Measurements from ENCODE around the gene AUTS2.
A peak's percentile ranks its signal among the peaks of the same experiment; 100 is the strongest.

AUTS2 gene

DNA sequence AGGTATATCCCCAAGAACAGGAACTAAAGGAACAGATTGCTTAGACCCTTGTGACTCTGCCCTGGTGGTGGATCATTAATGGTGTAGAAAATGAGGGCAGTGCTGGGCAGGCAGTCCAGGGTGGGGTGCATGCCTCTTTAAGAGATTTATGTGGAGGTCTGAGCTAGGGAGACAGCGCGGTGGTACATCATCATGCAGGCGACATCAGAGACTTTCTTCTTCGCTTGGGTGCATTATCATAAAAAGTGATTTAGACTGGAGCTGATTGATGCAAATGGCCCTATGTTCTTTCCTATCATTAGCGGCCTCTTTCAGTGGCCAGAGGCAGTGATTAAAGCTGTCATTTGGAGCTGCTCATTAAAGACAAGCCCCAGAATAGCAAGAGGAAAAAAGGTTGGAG lies 1014.5 kb downstream of the AUTS2 start:
- DNase-seq (ENCODE audit: low read depth in 2 of 2), result no peak
- H3K4me3 ChIP-seq (replicated peaks in 1 of 2; ENCODE audit: low read depth in 2 of 2, low read length in 2 of 2), result no peak overlapping the region
- TF ChIP-seq, protein P1, sequence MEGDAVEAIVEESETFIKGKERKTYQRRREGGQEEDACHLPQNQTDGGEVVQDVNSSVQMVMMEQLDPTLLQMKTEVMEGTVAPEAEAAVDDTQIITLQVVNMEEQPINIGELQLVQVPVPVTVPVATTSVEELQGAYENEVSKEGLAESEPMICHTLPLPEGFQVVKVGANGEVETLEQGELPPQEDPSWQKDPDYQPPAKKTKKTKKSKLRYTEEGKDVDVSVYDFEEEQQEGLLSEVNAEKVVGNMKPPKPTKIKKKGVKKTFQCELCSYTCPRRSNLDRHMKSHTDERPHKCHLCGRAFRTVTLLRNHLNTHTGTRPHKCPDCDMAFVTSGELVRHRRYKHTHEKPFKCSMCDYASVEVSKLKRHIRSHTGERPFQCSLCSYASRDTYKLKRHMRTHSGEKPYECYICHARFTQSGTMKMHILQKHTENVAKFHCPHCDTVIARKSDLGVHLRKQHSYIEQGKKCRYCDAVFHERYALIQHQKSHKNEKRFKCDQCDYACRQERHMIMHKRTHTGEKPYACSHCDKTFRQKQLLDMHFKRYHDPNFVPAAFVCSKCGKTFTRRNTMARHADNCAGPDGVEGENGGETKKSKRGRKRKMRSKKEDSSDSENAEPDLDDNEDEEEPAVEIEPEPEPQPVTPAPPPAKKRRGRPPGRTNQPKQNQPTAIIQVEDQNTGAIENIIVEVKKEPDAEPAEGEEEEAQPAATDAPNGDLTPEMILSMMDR (IDR thresholded peaks at IDR 0.05; ENCODE audit: low read depth, low read length), result no peak

- H3K4me3 ChIP-seq (replicated peaks in 1 of 2; ENCODE audit: low read depth in 2 of 2, low read length in 2 of 2), result no peak overlapping the region
- TF ChIP-seq, protein P1 (IDR thresholded peaks at IDR 0.05; ENCODE audit: low read depth, low read length), result no peak
- peak; percentile 2 to 75 for DNase-seq (ENCODE audit: low read depth in 2 of 2)
Measured at GRCh38 chr7:70614237-70615045, 1016.2 kb downstream of the AUTS2 start.

DNA sequence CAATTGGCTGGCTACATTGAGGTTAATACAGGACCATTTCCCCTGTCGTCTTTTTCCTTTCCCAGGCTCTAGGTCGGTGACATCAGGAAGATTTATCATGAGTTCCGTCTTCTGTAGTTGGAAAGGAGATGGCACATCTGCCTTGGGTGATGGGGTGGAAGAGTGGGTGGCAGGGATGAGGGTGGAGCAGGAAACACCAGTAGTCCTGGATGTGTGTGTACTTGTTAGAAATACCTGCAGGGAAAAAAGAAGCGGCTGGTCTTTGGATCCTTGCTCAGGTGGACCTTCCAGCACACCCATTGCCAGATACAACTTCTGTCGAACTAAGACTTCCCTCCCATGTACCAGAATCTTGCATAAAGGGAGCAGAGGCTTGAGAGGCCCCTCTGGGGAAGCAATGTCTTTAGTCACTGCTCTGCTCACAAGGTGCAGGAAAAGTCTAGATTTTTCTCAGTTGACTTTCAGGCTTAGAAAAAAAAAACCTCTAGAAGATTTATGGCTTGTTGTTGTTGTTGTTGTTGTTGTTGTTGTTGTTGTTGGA lies 1016.9 kb downstream of the AUTS2 start:
- no peak overlapping the region for H3K4me3 ChIP-seq (replicated peaks in 1 of 2; ENCODE audit: low read depth in 2 of 2, low read length in 2 of 2)
- TF ChIP-seq, protein P1 (IDR thresholded peaks at IDR 0.05; ENCODE audit: low read depth, low read length), result no peak
- no peak for DNase-seq (ENCODE audit: low read depth in 2 of 2)

GRCh38 chr7:70616211-70616610 lies 1017.9 kb downstream of the AUTS2 start:
- H3K4me3 ChIP-seq (replicated peaks in 1 of 2; ENCODE audit: low read depth in 2 of 2, low read length in 2 of 2), result no peak overlapping the region
- TF ChIP-seq, protein P1 (IDR thresholded peaks at IDR 0.05; ENCODE audit: low read depth, low read length), result no peak
- no peak for DNase-seq (ENCODE audit: low read depth in 2 of 2)

DNA sequence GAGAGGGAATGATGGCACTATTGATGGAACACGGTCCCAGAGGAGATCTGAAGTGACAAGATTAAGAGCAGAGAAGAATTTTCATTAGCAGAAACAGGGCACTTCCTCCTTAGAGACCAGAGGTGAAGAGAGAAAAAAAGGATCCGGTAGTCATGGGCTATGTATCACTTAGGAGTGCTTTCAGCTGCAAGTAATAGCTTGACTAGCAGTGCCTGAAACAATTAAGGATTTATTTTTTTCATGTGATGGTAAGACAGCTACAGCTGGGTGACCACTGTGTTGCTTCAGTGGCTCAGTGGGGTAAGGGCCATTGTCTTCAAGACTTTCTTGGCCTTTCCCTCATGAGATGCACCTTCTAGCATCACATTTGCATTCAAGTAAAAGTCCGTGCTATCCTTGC lies 1018.5 kb downstream of the AUTS2 start:
- TF ChIP-seq, protein P1 (IDR thresholded peaks at IDR 0.05; ENCODE audit: low read depth, low read length), result no peak
- DNase-seq (ENCODE audit: low read depth in 2 of 2), result no peak

DNA sequence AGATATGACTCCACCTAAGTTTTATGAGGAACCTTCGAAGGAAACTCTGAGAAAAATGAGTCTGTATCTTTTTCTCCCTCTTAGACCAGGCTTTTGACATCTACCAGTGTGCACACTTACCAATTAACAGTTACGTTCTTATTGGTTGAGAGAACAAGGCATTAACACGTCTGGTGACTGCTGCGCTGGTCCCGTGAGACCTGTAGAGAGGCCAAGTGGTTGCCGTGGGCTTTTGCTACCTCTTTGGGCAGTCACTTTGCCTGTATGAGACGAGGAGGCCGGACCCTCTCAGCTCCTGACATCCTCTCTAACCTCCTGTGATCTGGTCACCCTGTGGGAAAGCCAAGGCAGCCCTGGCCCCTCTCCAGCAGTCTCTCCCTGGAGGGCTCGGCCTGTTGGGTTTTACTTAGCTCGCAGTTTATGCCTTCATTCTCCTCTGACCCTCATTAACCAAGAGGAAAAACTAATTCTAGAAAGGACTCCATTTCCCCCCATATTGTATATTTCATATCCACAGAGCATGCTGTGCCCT lies 1019.8 kb downstream of the AUTS2 start:
- H3K4me3 ChIP-seq (replicated peaks in 1 of 2; ENCODE audit: low read depth in 2 of 2, low read length in 2 of 2), result no peak overlapping the region
- DNase-seq (ENCODE audit: low read depth in 2 of 2), result no peak
- TF ChIP-seq, protein P1 (IDR thresholded peaks at IDR 0.05; ENCODE audit: low read depth, low read length), result no peak

More for the DNA sequence above, 1018.5 kb downstream of the AUTS2 start:
- H3K4me3 ChIP-seq (replicated peaks in 1 of 2; ENCODE audit: low read depth in 2 of 2, low read length in 2 of 2), result no peak overlapping the region
